K562 (cell line): ENCODE data around the gene GFRA4. TPM values are rescaled to one million over a fixed set of nuclear protein-coding genes. Genes with fewer than 3 reads are reported as not detected.

ENCODE experiments used
- ATAC-seq: fragments of 200-7000 bp; cut with Tn5 transposase; 3 replicates; pipeline ENCODE4 v1.9.1; 2020; ENCODE audit warnings: moderate library complexity
- BruUV-seq: library from RNA; stranded (reverse); fragments of 400-500 nt; replicated peaks from 2 replicates; lab custom pipeline; 2021; lab: Mats Ljungman, UMichigan
- CTCF ChIA-PET: fragments of 300-600 bp; formaldehyde crosslinking; extraction: SDS; loops from one replicate; lab custom pipeline; 2021; ENCODE audit warnings: low intra/inter-chr PET ratio; lab: Yijun Ruan, JAX
- POLR2A ChIA-PET: fragments of 300-600, 350-650 bp; sonication (Branson Sonifier 250); formaldehyde crosslinking; extraction: SDS; loops from one replicate; lab custom pipeline; 2021; ENCODE audit warnings: antibody characterized with exemption, inconsistent platforms; lab: Yijun Ruan, JAX
- DNase-seq, 4 experiments: peaks; one replicate each; pipeline versions ENCODE4 v3.0.0 to v3.0.0-alpha.2; 2011 to 2018; ENCODE audit warnings: low spot score in 3 of 4, mixed read lengths in 3 of 4; ENCODE audit errors: extremely low read depth in 1 of 4
- FAIRE-seq: peaks from 2 replicates; lab custom pipeline; 2011; peaks lifted over from hg19 to GRCh38; lab: Jason Lieb, UNC
- H2AFZ ChIP-seq: 2 replicates; pipeline ENCODE4 v1.6.0; 2011; ENCODE audit warnings: low read depth, low read length, control low read depth, inconsistent platforms
- H3K27ac ChIP-seq: fragments of 200-600 bp; 3 replicates; pipeline ENCODE4 v1.8.0; 2011; ENCODE audit warnings: low read depth, mild to moderate bottlenecking, control low read depth, inconsistent platforms, low read length, moderate library complexity, mixed read lengths; ENCODE audit errors: extremely low read depth
- H3K27me3 ChIP-seq, 2 experiments: fragments of 300-600 bp in 1 of 2; 2 replicates in 1 of 2; 3 replicates in 1 of 2; pipeline versions ENCODE4 v1.6.0 to v1.8.0; 2011; ENCODE audit warnings: inconsistent platforms in 2 of 2, low read length in 2 of 2, mild to moderate bottlenecking in 1 of 2, mixed read lengths in 1 of 2, moderate library complexity in 1 of 2; ENCODE audit not compliant: control insufficient read depth in 2 of 2, insufficient read depth in 2 of 2
- H3K36me3 ChIP-seq: fragments of 300-600 bp; 3 replicates; pipeline ENCODE4 v1.8.0; 2011; ENCODE audit warnings: mild to moderate bottlenecking, low read length, inconsistent platforms; ENCODE audit not compliant: control insufficient read depth, insufficient read depth
- H3K4me1 ChIP-seq, 2 experiments: fragments of 200-600 bp in 1 of 2; replicated peaks in 1 of 2; 2 replicates in 1 of 2; 3 replicates in 1 of 2; pipeline versions ENCODE4 v1.5.1 to v1.8.0; 2011; ENCODE audit warnings: inconsistent platforms in 2 of 2, low read length in 2 of 2, mild to moderate bottlenecking in 1 of 2, mixed read lengths in 1 of 2, moderate library complexity in 1 of 2; ENCODE audit not compliant: control insufficient read depth in 2 of 2, insufficient read depth in 2 of 2
- H3K4me2 ChIP-seq: 2 replicates; pipeline ENCODE4 v1.6.1; 2011; ENCODE audit warnings: low read length, control low read depth, inconsistent platforms, mixed read lengths; ENCODE audit not compliant: insufficient read depth
- H3K4me3 ChIP-seq: fragments of 200-600 bp; sonication (generic), shearing (Covaris generic); 2 replicates; pipeline ENCODE4 v1.5.1; 2016; ENCODE audit warnings: control low read depth, inconsistent platforms
- H3K79me2 ChIP-seq: fragments of 200-600 bp; 3 replicates; pipeline ENCODE4 v1.8.0; 2011; ENCODE audit warnings: low read length, inconsistent platforms; ENCODE audit not compliant: control insufficient read depth, insufficient read depth
- H3K9ac ChIP-seq, 2 experiments: 2 replicates each; pipeline versions ENCODE4 v1.6.0 to v1.6.1; 2011; ENCODE audit warnings: low read depth in 2 of 2, low read length in 2 of 2, control low read depth in 1 of 2, inconsistent platforms in 1 of 2, mild to moderate bottlenecking in 1 of 2, mixed read lengths in 1 of 2; ENCODE audit not compliant: insufficient read depth in 1 of 2
- H3K9me1 ChIP-seq: one replicate; pipeline ENCODE4 v1.6.0; 2011; ENCODE audit warnings: inconsistent platforms, mild to moderate bottlenecking, low read length, moderate library complexity; ENCODE audit not compliant: control insufficient read depth, insufficient read depth
- H3K9me3 ChIP-seq: replicated peaks from 2 replicates; pipeline ENCODE4 v1.5.1; 2011; ENCODE audit warnings: low read depth, low read length, inconsistent platforms; ENCODE audit not compliant: control insufficient read depth, insufficient read depth
- H4K20me1 ChIP-seq: replicated peaks from 2 replicates; pipeline ENCODE4 v1.6.1; 2011; ENCODE audit warnings: low read length, inconsistent platforms, mixed read lengths; ENCODE audit not compliant: control insufficient read depth, insufficient read depth
- BRF1 ChIP-seq: IDR thresholded peaks from 3 replicates; pipeline ENCODE4 v1.6.1; 2011; ENCODE audit warnings: borderline replicate concordance, mild to moderate bottlenecking; ENCODE audit not compliant: insufficient read length; ENCODE audit errors: extremely low read depth
- CHAMP1 ChIP-seq: fragments of 450-650 bp; IDR thresholded peaks from 2 replicates; pipeline ENCODE4 v1.6.1; 2016; ENCODE audit warnings: mild to moderate bottlenecking
- CTCF ChIP-seq, 3 experiments: IDR thresholded peaks in 2 of 3; conservative IDR thresholded peaks in 1 of 3; 2 replicates each; pipeline ENCODE4 v1.5.1; 2011 to 2012; ENCODE audit warnings: low read length in 3 of 3, mild to moderate bottlenecking in 3 of 3, control low read depth in 2 of 3, improper control_type of control experiment in 1 of 3, inconsistent platforms in 1 of 3, low read depth in 1 of 3, mixed read lengths in 1 of 3, moderate library complexity in 1 of 3; ENCODE audit not compliant: insufficient read depth in 2 of 3
- CXXC5 ChIP-seq: fragments of 250-450 bp; sonication (Bioruptor Pico); IDR thresholded peaks from 2 replicates; pipeline ENCODE4 v1.8.0; 2022; ENCODE audit warnings: inconsistent platforms, mild to moderate bottlenecking, moderate library complexity
- EZH2 ChIP-seq: IDR thresholded peaks from 2 replicates; pipeline ENCODE4 v1.6.1; 2012; ENCODE audit warnings: low read depth, mild to moderate bottlenecking, inconsistent platforms, low read length, borderline replicate concordance
- MCM5 ChIP-seq: fragments of 450-650 bp; IDR thresholded peaks from 2 replicates; pipeline ENCODE4 v1.6.1; 2016; ENCODE audit warnings: low read depth
- MYNN ChIP-seq, 2 experiments: sonication (generic); formaldehyde crosslinking in 1 of 2; IDR thresholded peaks; 2 replicates each; pipeline versions ENCODE4 v1.5.0 to v1.6.1; 2016 to 2020; ENCODE audit warnings: antibody characterized with exemption in 1 of 2, missing genetic modification reagents in 1 of 2
- NONO ChIP-seq, 2 experiments: fragments of 200-400 bp in 1 of 2; fragments of 450-650 bp in 1 of 2; formaldehyde crosslinking in 1 of 2; IDR thresholded peaks; 2 replicates each; pipeline ENCODE4 v1.6.1; 2017; ENCODE audit warnings: low read depth in 2 of 2, mild to moderate bottlenecking in 2 of 2, moderate library complexity in 2 of 2, low read length in 1 of 2
- RCOR1 ChIP-seq, 2 experiments: IDR thresholded peaks; 2 replicates each; pipeline ENCODE4 v1.6.1; 2012; ENCODE audit warnings: low read depth in 2 of 2, low read length in 2 of 2, borderline replicate concordance in 1 of 2, improper control_type of control experiment in 1 of 2
- ZNF324 ChIP-seq: fragments of 250-450 bp; sonication (Bioruptor Pico); IDR thresholded peaks from 2 replicates; pipeline ENCODE4 v1.4.0; 2020; ENCODE audit warnings: mild to moderate bottlenecking
- ZNF77 ChIP-seq: fragments of 250-450 bp; sonication (Bioruptor Pico); IDR thresholded peaks from 2 replicates; pipeline ENCODE4 v1.5.0; 2020
- WGBS: fragments of 100-300 bp; shearing (Covaris generic); methylation state at CpG from one replicate; pipeline ENCODE4 v1.1.6; 2016; ENCODE audit warnings: low coverage, mixed read lengths; ENCODE audit not compliant: insufficient coverage; ENCODE audit errors: missing lambda C conversion rate; 5-methylcytosine and 5-hydroxymethylcytosine counted together
- in situ Hi-C: fragments of 300-500 bp; cut with MboI; formaldehyde crosslinking; loops from 4 replicates; pipeline ENCODE4 v1.15.0; 2018; ENCODE audit warnings: inconsistent platforms, mixed read lengths
- intact Hi-C: fragments of 100-400 bp; cut with micrococcal nuclease; formaldehyde crosslinking; loops from 2 replicates; pipeline ENCODE4 v1.14.2; 2022
- polyA plus RNA-seq, 8 experiments: library from polyadenylated mRNA; depleted of rRNA in 4 of 8; stranded (reverse) in 5 of 8; unstranded in 3 of 8; fragments of >200 nt; fragmentation: Nextera tagmentation in 2 of 8; fragmentation: Illumina TruSeq in 1 of 8; extraction: Ambion mirVana in 2 of 8; extraction: Trizol in 1 of 8; gene quantifications; 2 replicates each; pipeline versions ENCODE4 v1.2.1 to v1.2.3, GENCODE V29; 2011 to 2014; ENCODE audit warnings: inconsistent platforms in 1 of 8, missing spikeins in 1 of 8
- total RNA-seq, 7 experiments: library from RNA; depleted of rRNA in 6 of 7; stranded (reverse); fragments of >200 nt in 6 of 7; fragmentation: Illumina TruSeq in 2 of 7; extraction: Trizol in 2 of 7; gene quantifications; 2 replicates each; pipeline versions ENCODE4 v1.2.1 to v1.2.3, GENCODE V29; 2011 to 2021; ENCODE audit warnings: low replicate concordance in 1 of 7

Gene GFRA4
- total and polyA plus RNA-seq, 9 of the 15 experiments (the other 6 are each of a cell fraction or from before 2014, with no cell fraction given): not detected

GRCh38 chr20:3612795-3613572 is 50.2 kb downstream of the GFRA4 start:
- no TSS peak for BruUV-seq
- Histone ChIP-seq H3K9me1 (no peaks in the 10 kb centered on the region), H3K27ac (no peak overlapping the region), H3K27me3 (no peaks in the 10 kb centered on the region), H3K4me3 (no peak overlapping the region), H3K4me2 (no peak overlapping the region), H3K9ac (no peak overlapping the region), H3K36me3 (no peaks in the 10 kb centered on the region), H2AFZ (no peak overlapping the region), H3K9me3 (no peaks in the 10 kb centered on the region), H4K20me1 (no peaks in the 10 kb centered on the region), H3K4me1 (no peaks in the 10 kb centered on the region; a peak in 1 of 5 replicates), H3K79me2 (no peaks in the 10 kb centered on the region)
- no peak for FAIRE-seq
- ATAC-seq: no peak
- ChIA-PET CTCF (no interaction called here), POLR2A (interaction anchor here (0.6 to 1.2 kb wide), 4 partner anchors 19 to 265 kb away, joined by 3 read pairs; no protein-coding TSS in a partner anchor)
- 56% methylated on average over 7 of the region's 10 CpGs for WGBS
- no peak for DNase-seq
- intact Hi-C loops (no loop called here), in situ Hi-C loops (no loop called here)
- TF ChIP-seq RCOR1 (IDR thresholded peaks at IDR 0.05; ENCODE audit: borderline replicate concordance in 1 of 2, low read depth in 2 of 2, low read length in 2 of 2) (no peak), ZNF77 (CRISPR knock-in tag) (no peak), CHAMP1 (no peak), CTCF (IDR thresholded peaks at IDR 0.05 in 2 of 3, conservative IDR thresholded peaks at IDR 0.05 in 1 of 3; ENCODE audit: insufficient read depth in 2 of 3, low read depth in 1 of 3, low read length in 3 of 3) (no peak), NONO (IDR thresholded peaks at IDR 0.05; ENCODE audit: low read depth in 2 of 2, low read length in 1 of 2) (no peak), EZH2 (no peak), CXXC5 (no peak), BRF1 (no peak), MCM5 (no peak), MYNN (IDR thresholded peaks at IDR 0.05) (no peak), MYNN (CRISPR knock-in tag; IDR thresholded peaks at IDR 0.05) (no peak), ZNF324 (CRISPR knock-in tag) (no peak)
- TF ChIP-seq, all 486 proteins: peak for 0
